ENCODE measurements around the gene SULT2B1.

- TF ChIP-seq CTCF (IDR thresholded peaks at IDR 0.05) (no peak), EZH2 (IDR thresholded peaks at IDR 0.05) (no peak)
Observed at GRCh38 chr19:48642862-48643261, 90.9 kb downstream of the SULT2B1 start.
